Spleen (tissue), 11 donors: ENCODE results near the gene COX6A1. TPM values are rescaled to one million over a fixed set of nuclear protein-coding genes. Genes with fewer than 3 reads are reported as not detected.
"Not testable (repeated sequence)": the region's sequence is repeated elsewhere in the genome, so short reads cannot be mapped to it uniquely, and the experiment has no call there.

ENCODE experiments used
- DNase-seq: peaks from one replicate; pipeline ENCODE4 v3.0.0-alpha.2; 2020
- H3K27ac ChIP-seq, 8 donors: fragments of 200-600 bp; sonication (generic) in 7 of 8; 1 replicate in 4 of 8; 2 replicates in 4 of 8; pipeline versions ENCODE4 v1.5.0 to v1.8.0; 2016 to 2021; ENCODE audit warnings: inconsistent platforms in 4 of 8, mild to moderate bottlenecking in 4 of 8, moderate library complexity in 1 of 8
- H3K27me3 ChIP-seq, 7 donors: fragments of 200-600 bp; sonication (generic) in 6 of 7; replicated peaks in 1 of 7; 1 replicate in 4 of 7; 2 replicates in 3 of 7; pipeline versions ENCODE4 v1.5.0 to v1.8.0; 2016 to 2021; ENCODE audit warnings: inconsistent platforms in 3 of 7, mild to moderate bottlenecking in 1 of 7
- H3K36me3 ChIP-seq, 6 donors: fragments of 200-600 bp; sonication (generic) in 5 of 6; 1 replicate in 4 of 6; 2 replicates in 2 of 6; pipeline versions ENCODE4 v1.5.0 to v1.8.0; 2016 to 2021; ENCODE audit warnings: inconsistent platforms in 2 of 6
- H3K4me1 ChIP-seq, 6 donors: fragments of 200-600 bp; sonication (generic) in 5 of 6; 1 replicate in 3 of 6; 2 replicates in 3 of 6; pipeline versions ENCODE4 v1.5.0 to v1.8.0; 2016 to 2021; ENCODE audit warnings: inconsistent platforms in 3 of 6
- H3K4me3 ChIP-seq, 8 donors: fragments of 200-600 bp; sonication (generic) in 7 of 8; 1 replicate in 4 of 8; 2 replicates in 4 of 8; pipeline versions ENCODE4 v1.5.0 to v1.8.0; 2016 to 2021; ENCODE audit warnings: inconsistent platforms in 4 of 8, mild to moderate bottlenecking in 4 of 8, moderate library complexity in 2 of 8
- H3K9me3 ChIP-seq, 8 donors: fragments of 200-600 bp; sonication (generic) in 7 of 8; 1 replicate in 4 of 8; 2 replicates in 4 of 8; pipeline versions ENCODE4 v1.5.0 to v1.8.0; 2016 to 2021; ENCODE audit warnings: inconsistent platforms in 4 of 8
- POLR2A ChIP-seq, 3 donors: fragments of 450-650 bp; IDR thresholded peaks; one replicate each; pipeline ENCODE4 v1.5.1; 2017; ENCODE audit warnings: antibody characterized with exemption in 3 of 3, mild to moderate bottlenecking in 1 of 3
- POLR2AphosphoS5 ChIP-seq, 3 donors: sonication (generic); formaldehyde crosslinking; IDR thresholded peaks; one replicate each; pipeline ENCODE4 v1.5.1; 2017; ENCODE audit warnings: antibody characterized with exemption in 3 of 3
- WGBS, 5 donors: extraction: QIAGEN DNeasy Blood & Tissue Kit in 3 of 5; methylation state at CpG; one replicate each; pipeline versions ENCODE4 v1.1.5 to v1.1.7; 2013 to 2018; 5-methylcytosine and 5-hydroxymethylcytosine counted together
- intact Hi-C: fragments of 100-400 bp; cut with DNase I; formaldehyde crosslinking; loops from one replicate; pipeline ENCODE4 v1.15.0; 2023; ENCODE audit warnings: low total_unique reads
- polyA plus RNA-seq, 3 donors: library from polyadenylated mRNA; stranded (reverse); fragments of 200-250 nt; gene quantifications; one replicate each; pipeline ENCODE4 v1.2.1, GENCODE V29; 2013
- total RNA-seq, 7 donors: library from RNA; depleted of rRNA in 3 of 7; stranded (reverse); fragments of >200 nt in 3 of 7; fragmentation: NEBNext Ultra II Directional in 4 of 7; extraction: Animal tissue kit (Norgen Biotek cat#: 25700) in 4 of 7; gene quantifications; one replicate each; pipeline versions ENCODE4 v1.1.0 to v1.2.1, GENCODE V29; 2016 to 2021
- TF ChIP-seq, protein P1 (sequence below), 11 experiments: fragments of 200-600 bp in 7 of 11; fragments of 450-650 bp in 4 of 11; sonication (generic) in 4 of 11; IDR thresholded peaks in 8 of 11; conservative IDR thresholded peaks in 3 of 11; 1 replicate in 7 of 11; 2 replicates in 4 of 11; pipeline versions ENCODE4 v1.4.0 to v1.8.0; 2016 to 2021; ENCODE audit warnings: antibody characterized with exemption in 11 of 11, inconsistent platforms in 4 of 11, mild to moderate bottlenecking in 1 of 11
- donor health status: healthy with polysubstance abuse.
- donor health status: DM: no; HTN: no; CAD: no; lungs with moderate emphysema.
- donor health status: DM: no; HTN: no; CAD: no.
- donor health status: Bipolar disorder and iron deficiency.
- donor health status: healthy.
- donor health status: DM: no; HTN: no; CAD: no.
- donor health status: DM: yes; HTN: yes; CAD: no.

Gene COX6A1
- total and polyA plus RNA-seq, 10 donors: 182 to 551 (median 390) TPM

DNA sequence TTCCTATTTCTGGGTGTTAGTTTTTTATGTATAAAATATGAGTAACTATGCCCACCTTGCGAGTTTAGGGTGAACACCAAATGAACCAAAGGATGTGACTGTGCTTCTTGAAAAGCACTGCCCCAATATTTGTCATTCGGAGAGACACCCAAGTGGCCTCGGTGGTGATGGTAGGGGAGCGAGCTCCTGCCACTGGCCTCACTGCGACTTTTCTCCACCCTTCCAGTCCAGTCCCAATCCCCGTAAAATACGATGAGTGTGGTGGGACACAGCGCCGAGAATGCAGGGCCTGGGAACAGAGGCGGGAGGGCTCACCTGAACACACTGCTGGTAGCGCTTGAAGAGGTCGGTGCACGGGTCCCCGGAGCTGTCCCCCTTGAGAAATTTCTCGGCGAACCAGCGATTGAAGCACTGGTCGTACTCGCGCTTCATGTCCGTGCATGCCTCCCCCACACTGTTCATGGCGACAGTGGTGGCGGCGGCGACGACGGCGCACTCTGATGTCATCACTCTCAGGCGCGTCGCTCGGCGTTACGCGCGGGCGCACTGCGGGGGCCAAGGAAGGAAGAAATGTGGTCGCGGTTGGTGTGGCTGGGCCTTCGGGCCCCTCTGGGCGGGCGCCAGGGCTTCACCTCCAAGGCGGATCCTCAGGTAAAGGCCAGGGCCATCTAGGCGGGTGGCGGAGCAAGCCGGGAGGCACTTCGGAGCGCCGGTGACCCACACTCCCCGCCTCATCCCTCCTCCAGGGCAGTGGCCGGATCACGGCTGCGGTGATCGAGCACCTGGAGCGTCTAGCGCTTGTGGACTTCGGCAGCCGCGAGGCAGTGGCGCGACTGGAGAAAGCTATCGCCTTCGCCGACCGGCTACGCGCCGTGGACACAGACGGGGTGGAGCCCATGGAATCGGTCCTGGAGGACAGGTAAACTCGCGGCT, 8.3 kb downstream of the COX6A1 start, which contains the start of the genes GATC and TRIAP1:
Gene GATC (plus strand): TSS at position 534 of the 933 bp plus-strand sequence. CDS start 37 bp downstream, at position 571.
Gene TRIAP1 (minus strand): TSS at position 474 of the 933 bp plus-strand sequence. CDS start 12 bp downstream, at position 462.
- 0 to 2% (median 1%) methylated on average over 50 to 73 of the region's 73 CpGs for WGBS, 5 donors
- DNase-seq: peak; percentile 96
- peak within 1 kb of the TSS; percentile 88 to 95 (median 92) for H3K27ac ChIP-seq
- intact Hi-C loops: no loop called here
- H3K4me3 ChIP-seq: peak within 1 kb of the TSS; percentile 83 to 100 (median 96)
- TF ChIP-seq, protein P1, sequence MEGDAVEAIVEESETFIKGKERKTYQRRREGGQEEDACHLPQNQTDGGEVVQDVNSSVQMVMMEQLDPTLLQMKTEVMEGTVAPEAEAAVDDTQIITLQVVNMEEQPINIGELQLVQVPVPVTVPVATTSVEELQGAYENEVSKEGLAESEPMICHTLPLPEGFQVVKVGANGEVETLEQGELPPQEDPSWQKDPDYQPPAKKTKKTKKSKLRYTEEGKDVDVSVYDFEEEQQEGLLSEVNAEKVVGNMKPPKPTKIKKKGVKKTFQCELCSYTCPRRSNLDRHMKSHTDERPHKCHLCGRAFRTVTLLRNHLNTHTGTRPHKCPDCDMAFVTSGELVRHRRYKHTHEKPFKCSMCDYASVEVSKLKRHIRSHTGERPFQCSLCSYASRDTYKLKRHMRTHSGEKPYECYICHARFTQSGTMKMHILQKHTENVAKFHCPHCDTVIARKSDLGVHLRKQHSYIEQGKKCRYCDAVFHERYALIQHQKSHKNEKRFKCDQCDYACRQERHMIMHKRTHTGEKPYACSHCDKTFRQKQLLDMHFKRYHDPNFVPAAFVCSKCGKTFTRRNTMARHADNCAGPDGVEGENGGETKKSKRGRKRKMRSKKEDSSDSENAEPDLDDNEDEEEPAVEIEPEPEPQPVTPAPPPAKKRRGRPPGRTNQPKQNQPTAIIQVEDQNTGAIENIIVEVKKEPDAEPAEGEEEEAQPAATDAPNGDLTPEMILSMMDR (IDR thresholded peaks at IDR 0.05 in 8 of 11, conservative IDR thresholded peaks at IDR 0.05 in 3 of 11): peak in 2 of 11 experiments; percentile 26 to 30
- peak in 2 of 3 donors; percentile 52 to 73 for TF ChIP-seq POLR2A (IDR thresholded peaks at IDR 0.05)
- TF ChIP-seq POLR2AphosphoS5 (IDR thresholded peaks at IDR 0.05): peak; percentile 99
- H3K9me3 ChIP-seq: no peaks in the 10 kb centered on the region
- H3K4me1 ChIP-seq: peaks cover 27 to 72% (median 42%) of the 10 kb centered on the region in 6 donors
- H3K36me3 ChIP-seq: peaks cover 3 to 60% (median 34%) of the 10 kb centered on the region in 6 donors
- H3K27me3 ChIP-seq: no peaks in the 10 kb centered on the region

DNA sequence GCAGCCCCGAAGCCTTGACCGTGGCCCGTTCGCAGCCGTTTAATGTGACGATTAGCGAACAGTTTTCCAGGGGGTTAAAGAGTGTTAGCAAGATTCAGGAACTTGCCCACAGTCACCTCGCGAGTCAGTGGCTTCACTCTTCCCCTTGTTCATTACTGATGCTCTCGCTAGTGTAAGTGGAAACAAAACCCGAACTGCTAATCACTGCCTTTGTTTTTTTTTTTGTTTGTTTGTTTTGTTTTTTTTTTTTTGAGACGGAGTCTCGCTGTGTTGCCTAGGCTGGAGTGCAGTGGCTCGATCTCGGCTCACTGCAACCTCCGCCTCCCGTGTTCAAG, 8.9 kb downstream of the COX6A1 start:
- H3K27ac ChIP-seq: peak overlapping the region; percentile 88 to 95 (median 92)
- DNase-seq, H3K9me3 ChIP-seq, H3K27me3 ChIP-seq, intact Hi-C loops: not testable (repeated sequence)
- H3K4me1 ChIP-seq: peaks cover 27 to 67% (median 42%) of the 10 kb centered on the region in 6 donors
- H3K36me3 ChIP-seq: peaks cover 3 to 60% (median 31%) of the 10 kb centered on the region in 6 donors
- H3K4me3 ChIP-seq: peak overlapping the region; percentile 83 to 100 (median 96)
- 5 to 8% (median 7%) methylated on average over 17 of the region's 17 CpGs for WGBS, 5 donors

DNA sequence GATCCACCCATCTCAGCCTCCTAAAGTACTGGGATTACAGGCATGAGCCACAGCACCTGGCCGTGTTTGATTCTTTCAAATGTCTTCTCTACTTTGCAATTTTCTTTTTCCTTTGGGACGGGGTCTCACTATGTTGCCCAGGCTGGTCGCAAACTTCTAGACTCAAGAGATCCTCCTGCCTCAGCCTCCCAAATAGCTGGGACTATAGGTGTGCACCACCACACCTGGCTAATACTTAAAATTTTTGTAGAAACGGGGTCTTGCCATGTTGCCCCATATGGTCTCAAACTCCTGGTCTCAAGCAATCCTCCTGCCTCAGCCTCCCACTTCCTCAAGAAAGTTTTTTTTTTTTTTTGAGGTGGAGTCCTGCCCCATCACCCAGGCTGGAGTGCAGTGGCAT, 10.1 kb downstream of the COX6A1 start:
- DNase-seq: no peak
- intact Hi-C loops: no loop called here

DNA sequence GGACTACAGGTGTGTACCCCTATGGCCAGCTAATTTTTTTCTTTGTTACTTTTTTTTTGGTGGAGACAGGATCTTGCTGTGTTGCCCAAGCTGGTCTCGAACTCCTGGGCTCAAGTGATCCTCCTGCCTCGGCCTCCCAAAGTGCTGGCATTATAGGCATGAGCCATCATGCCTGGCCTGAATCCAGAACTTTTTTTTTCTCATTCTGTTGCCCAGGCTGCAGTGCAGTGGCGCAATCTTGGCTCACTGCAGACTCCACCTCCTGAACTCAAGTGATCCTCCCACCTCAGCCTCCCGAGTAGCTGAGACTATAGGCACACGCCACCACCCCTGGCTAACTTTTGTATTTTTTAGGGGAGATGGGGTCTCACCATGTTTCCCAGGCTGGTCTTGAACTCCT, 14.6 kb downstream of the COX6A1 start:
- H3K4me3 ChIP-seq, intact Hi-C loops, H3K9me3 ChIP-seq, H3K27ac ChIP-seq, DNase-seq, H3K27me3 ChIP-seq: not testable (repeated sequence)
- WGBS, 5 donors: 83 to 92% (median 86%) methylated on average over 5 of the region's 5 CpGs
- Histone ChIP-seq H3K36me3 (peaks cover 0 to 84% (median 35%) of the 10 kb centered on the region in 6 donors), H3K4me1 (peaks cover 5 to 40% (median 18%) of the 10 kb centered on the region in 6 donors)
- peak in 2 of 3 donors; percentile 13 to 17 for TF ChIP-seq POLR2AphosphoS5 (IDR thresholded peaks at IDR 0.05)

More for the DNA sequence above, 10.1 kb downstream of the COX6A1 start:
- TF ChIP-seq, protein P1 (IDR thresholded peaks at IDR 0.05 in 8 of 11, conservative IDR thresholded peaks at IDR 0.05 in 3 of 11): no peak
- TF ChIP-seq POLR2A (IDR thresholded peaks at IDR 0.05) (no peak), POLR2AphosphoS5 (IDR thresholded peaks at IDR 0.05) (no peak)
- no peaks in the 10 kb centered on the region for H3K27me3 ChIP-seq
- 94 to 100% (median 96%) methylated on average over 4 of the region's 4 CpGs for WGBS, 5 donors
- H3K9me3 ChIP-seq: no peaks in the 10 kb centered on the region
- no peak overlapping the region for H3K27ac ChIP-seq
- peak overlapping the region in 1 of 8 donors; percentile 85 for H3K4me3 ChIP-seq
- H3K36me3 ChIP-seq: peaks cover 0 to 60% (median 28%) of the 10 kb centered on the region in 6 donors
- peaks cover 27 to 74% (median 42%) of the 10 kb centered on the region in 6 donors for H3K4me1 ChIP-seq
